ENCODE measurements around the gene USP54. TPM values are rescaled to one million over a fixed set of nuclear protein-coding genes. Genes with fewer than 3 reads are reported as not detected.

Gene USP54
- total and polyA plus RNA-seq, 9 of the 15 experiments (the other 6 are each of a cell fraction or from before 2014, with no cell fraction given) = 3.8 to 40.1 (median 16.9) TPM

GRCh38 chr10:73480158-73480557 is 111.0 kb downstream of the USP54 start:
- in situ Hi-C loops (cut with MboI) (no loop called here), intact Hi-C loops (cut with micrococcal nuclease) (no loop called here)
- H3K27me3 ChIP-seq (ENCODE audit: control insufficient read depth in 2 of 2, insufficient read depth in 2 of 2, low read length in 2 of 2) = no peaks in the 10 kb centered on the region
- peaks cover 8% of the 10 kb centered on the region; the same call in 1 of the 3 replicates for H3K79me2 ChIP-seq (ENCODE audit: control insufficient read depth, insufficient read depth, low read length)
- peaks cover 44% of the 10 kb centered on the region for H3K36me3 ChIP-seq (ENCODE audit: control insufficient read depth, insufficient read depth, low read length)
- H3K9ac ChIP-seq (ENCODE audit: insufficient read depth in 1 of 2, low read depth in 2 of 2, low read length in 2 of 2) = no peak overlapping the region
- H3K4me1 ChIP-seq (replicated peaks in 1 of 2; ENCODE audit: control insufficient read depth in 2 of 2, insufficient read depth in 2 of 2, low read length in 2 of 2) = no peaks in the 10 kb centered on the region
- H3K4me3 ChIP-seq = no peak overlapping the region
- POLR2A ChIA-PET = no interaction called here
- no peak overlapping the region for H3K27ac ChIP-seq (ENCODE audit: extremely low read depth, low read depth, low read length)
- no peaks in the 10 kb centered on the region for H3K9me1 ChIP-seq (ENCODE audit: control insufficient read depth, insufficient read depth, low read length)
- no peak overlapping the region for H3K4me2 ChIP-seq (ENCODE audit: insufficient read depth, low read length)
- TF ChIP-seq ZNF584 (CRISPR knock-in tag; IDR thresholded peaks at IDR 0.05; ENCODE audit: low read depth) (no peak), OTX1 (CRISPR knock-in tag; IDR thresholded peaks at IDR 0.05) (no peak), ZNF668 (CRISPR knock-in tag; IDR thresholded peaks at IDR 0.05) (no peak)
- CTCF ChIA-PET (ENCODE audit: low intra/inter-chr PET ratio) = no interaction called here
- DNase-seq (ENCODE audit: extremely low read depth in 1 of 4, low spot score in 3 of 4) (no peak), FAIRE-seq (peak; percentile 69), ATAC-seq (no peak)
- 76% methylated on average over 6 of the region's 7 CpGs for WGBS (ENCODE audit: insufficient coverage, low coverage, missing lambda C conversion rate)
- no peak overlapping the region for H2AFZ ChIP-seq (ENCODE audit: low read depth, low read length)
- no peaks in the 10 kb centered on the region for H4K20me1 ChIP-seq (replicated peaks; ENCODE audit: control insufficient read depth, insufficient read depth, low read length)
- BruUV-seq (replicated peaks) = no TSS peak
- H3K9me3 ChIP-seq (replicated peaks; ENCODE audit: control insufficient read depth, insufficient read depth, low read depth, low read length) = no peaks in the 10 kb centered on the region

GRCh38 chr10:73478636-73479035 is 112.5 kb downstream of the USP54 start:
- FAIRE-seq = peak; percentile 52
- ChIA-PET POLR2A (interaction anchor here (1.0 kb wide), 1 partner anchor 17 kb away, joined by 4 read pairs; the partner anchor contains the start of gene PPP3CB), CTCF (ENCODE audit: low intra/inter-chr PET ratio) (no interaction called here)
- Histone ChIP-seq H3K4me2 (ENCODE audit: insufficient read depth, low read length) (no peak overlapping the region), H3K4me1 (replicated peaks in 1 of 2; ENCODE audit: control insufficient read depth in 2 of 2, insufficient read depth in 2 of 2, low read length in 2 of 2) (no peaks in the 10 kb centered on the region), H3K79me2 (ENCODE audit: control insufficient read depth, insufficient read depth, low read length) (peaks cover 7% of the 10 kb centered on the region; the same call in 1 of the 3 replicates), H3K27ac (ENCODE audit: extremely low read depth, low read depth, low read length) (no peak overlapping the region), H3K9ac (ENCODE audit: insufficient read depth in 1 of 2, low read depth in 2 of 2, low read length in 2 of 2) (no peak overlapping the region), H3K9me3 (replicated peaks; ENCODE audit: control insufficient read depth, insufficient read depth, low read depth, low read length) (no peaks in the 10 kb centered on the region), H3K9me1 (ENCODE audit: control insufficient read depth, insufficient read depth, low read length) (no peaks in the 10 kb centered on the region), H3K4me3 (no peak overlapping the region), H2AFZ (ENCODE audit: low read depth, low read length) (no peak overlapping the region), H3K36me3 (ENCODE audit: control insufficient read depth, insufficient read depth, low read length) (peaks cover 53% of the 10 kb centered on the region), H3K27me3 (ENCODE audit: control insufficient read depth in 2 of 2, insufficient read depth in 2 of 2, low read length in 2 of 2) (no peaks in the 10 kb centered on the region), H4K20me1 (replicated peaks; ENCODE audit: control insufficient read depth, insufficient read depth, low read length) (no peaks in the 10 kb centered on the region)
- DNase-seq (ENCODE audit: extremely low read depth in 1 of 4, low spot score in 3 of 4) = no peak
- 53% methylated on average over 3 of the region's 3 CpGs for WGBS (ENCODE audit: insufficient coverage, low coverage, missing lambda C conversion rate)
- intact Hi-C loops (cut with micrococcal nuclease) (no loop called here), in situ Hi-C loops (cut with MboI) (no loop called here)
- no peak for ATAC-seq
- no TSS peak for BruUV-seq (replicated peaks)
- TF ChIP-seq, protein P1, sequence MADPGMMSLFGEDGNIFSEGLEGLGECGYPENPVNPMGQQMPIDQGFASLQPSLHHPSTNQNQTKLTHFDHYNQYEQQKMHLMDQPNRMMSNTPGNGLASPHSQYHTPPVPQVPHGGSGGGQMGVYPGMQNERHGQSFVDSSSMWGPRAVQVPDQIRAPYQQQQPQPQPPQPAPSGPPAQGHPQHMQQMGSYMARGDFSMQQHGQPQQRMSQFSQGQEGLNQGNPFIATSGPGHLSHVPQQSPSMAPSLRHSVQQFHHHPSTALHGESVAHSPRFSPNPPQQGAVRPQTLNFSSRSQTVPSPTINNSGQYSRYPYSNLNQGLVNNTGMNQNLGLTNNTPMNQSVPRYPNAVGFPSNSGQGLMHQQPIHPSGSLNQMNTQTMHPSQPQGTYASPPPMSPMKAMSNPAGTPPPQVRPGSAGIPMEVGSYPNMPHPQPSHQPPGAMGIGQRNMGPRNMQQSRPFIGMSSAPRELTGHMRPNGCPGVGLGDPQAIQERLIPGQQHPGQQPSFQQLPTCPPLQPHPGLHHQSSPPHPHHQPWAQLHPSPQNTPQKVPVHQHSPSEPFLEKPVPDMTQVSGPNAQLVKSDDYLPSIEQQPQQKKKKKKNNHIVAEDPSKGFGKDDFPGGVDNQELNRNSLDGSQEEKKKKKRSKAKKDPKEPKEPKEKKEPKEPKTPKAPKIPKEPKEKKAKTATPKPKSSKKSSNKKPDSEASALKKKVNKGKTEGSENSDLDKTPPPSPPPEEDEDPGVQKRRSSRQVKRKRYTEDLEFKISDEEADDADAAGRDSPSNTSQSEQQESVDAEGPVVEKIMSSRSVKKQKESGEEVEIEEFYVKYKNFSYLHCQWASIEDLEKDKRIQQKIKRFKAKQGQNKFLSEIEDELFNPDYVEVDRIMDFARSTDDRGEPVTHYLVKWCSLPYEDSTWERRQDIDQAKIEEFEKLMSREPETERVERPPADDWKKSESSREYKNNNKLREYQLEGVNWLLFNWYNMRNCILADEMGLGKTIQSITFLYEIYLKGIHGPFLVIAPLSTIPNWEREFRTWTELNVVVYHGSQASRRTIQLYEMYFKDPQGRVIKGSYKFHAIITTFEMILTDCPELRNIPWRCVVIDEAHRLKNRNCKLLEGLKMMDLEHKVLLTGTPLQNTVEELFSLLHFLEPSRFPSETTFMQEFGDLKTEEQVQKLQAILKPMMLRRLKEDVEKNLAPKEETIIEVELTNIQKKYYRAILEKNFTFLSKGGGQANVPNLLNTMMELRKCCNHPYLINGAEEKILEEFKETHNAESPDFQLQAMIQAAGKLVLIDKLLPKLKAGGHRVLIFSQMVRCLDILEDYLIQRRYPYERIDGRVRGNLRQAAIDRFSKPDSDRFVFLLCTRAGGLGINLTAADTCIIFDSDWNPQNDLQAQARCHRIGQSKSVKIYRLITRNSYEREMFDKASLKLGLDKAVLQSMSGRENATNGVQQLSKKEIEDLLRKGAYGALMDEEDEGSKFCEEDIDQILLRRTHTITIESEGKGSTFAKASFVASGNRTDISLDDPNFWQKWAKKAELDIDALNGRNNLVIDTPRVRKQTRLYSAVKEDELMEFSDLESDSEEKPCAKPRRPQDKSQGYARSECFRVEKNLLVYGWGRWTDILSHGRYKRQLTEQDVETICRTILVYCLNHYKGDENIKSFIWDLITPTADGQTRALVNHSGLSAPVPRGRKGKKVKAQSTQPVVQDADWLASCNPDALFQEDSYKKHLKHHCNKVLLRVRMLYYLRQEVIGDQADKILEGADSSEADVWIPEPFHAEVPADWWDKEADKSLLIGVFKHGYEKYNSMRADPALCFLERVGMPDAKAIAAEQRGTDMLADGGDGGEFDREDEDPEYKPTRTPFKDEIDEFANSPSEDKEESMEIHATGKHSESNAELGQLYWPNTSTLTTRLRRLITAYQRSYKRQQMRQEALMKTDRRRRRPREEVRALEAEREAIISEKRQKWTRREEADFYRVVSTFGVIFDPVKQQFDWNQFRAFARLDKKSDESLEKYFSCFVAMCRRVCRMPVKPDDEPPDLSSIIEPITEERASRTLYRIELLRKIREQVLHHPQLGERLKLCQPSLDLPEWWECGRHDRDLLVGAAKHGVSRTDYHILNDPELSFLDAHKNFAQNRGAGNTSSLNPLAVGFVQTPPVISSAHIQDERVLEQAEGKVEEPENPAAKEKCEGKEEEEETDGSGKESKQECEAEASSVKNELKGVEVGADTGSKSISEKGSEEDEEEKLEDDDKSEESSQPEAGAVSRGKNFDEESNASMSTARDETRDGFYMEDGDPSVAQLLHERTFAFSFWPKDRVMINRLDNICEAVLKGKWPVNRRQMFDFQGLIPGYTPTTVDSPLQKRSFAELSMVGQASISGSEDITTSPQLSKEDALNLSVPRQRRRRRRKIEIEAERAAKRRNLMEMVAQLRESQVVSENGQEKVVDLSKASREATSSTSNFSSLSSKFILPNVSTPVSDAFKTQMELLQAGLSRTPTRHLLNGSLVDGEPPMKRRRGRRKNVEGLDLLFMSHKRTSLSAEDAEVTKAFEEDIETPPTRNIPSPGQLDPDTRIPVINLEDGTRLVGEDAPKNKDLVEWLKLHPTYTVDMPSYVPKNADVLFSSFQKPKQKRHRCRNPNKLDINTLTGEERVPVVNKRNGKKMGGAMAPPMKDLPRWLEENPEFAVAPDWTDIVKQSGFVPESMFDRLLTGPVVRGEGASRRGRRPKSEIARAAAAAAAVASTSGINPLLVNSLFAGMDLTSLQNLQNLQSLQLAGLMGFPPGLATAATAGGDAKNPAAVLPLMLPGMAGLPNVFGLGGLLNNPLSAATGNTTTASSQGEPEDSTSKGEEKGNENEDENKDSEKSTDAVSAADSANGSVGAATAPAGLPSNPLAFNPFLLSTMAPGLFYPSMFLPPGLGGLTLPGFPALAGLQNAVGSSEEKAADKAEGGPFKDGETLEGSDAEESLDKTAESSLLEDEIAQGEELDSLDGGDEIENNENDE (IDR thresholded peaks at IDR 0.05; ENCODE audit: low read depth, low read length) = no peak
- no peak for TF ChIP-seq ZSCAN32 (CRISPR knock-in tag; IDR thresholded peaks at IDR 0.05)

Measured in K562 (cell line).